HEK293T (cell line): ENCODE results near the gene RUNDC3A.

Source experiments
- ARNT ChIP-seq: fragments of 450-650 bp; IDR thresholded peaks from 2 replicates; pipeline ENCODE4 v1.6.1; 2017; ENCODE audit warnings: mild to moderate bottlenecking
- BHLHE40 ChIP-seq: fragments of 450-650 bp; IDR thresholded peaks from 2 replicates; pipeline ENCODE4 v1.6.1; 2016; ENCODE audit warnings: mild to moderate bottlenecking, moderate library complexity, borderline replicate concordance
- CTBP1 ChIP-seq: fragments of 450-650 bp; IDR thresholded peaks from 2 replicates; pipeline ENCODE4 v1.6.1; 2016; ENCODE audit warnings: borderline replicate concordance
- ELF4 ChIP-seq: fragments of 450-650 bp; IDR thresholded peaks from 2 replicates; pipeline ENCODE4 v1.6.1; 2017; ENCODE audit warnings: antibody characterized with exemption
- FOXM1 ChIP-seq: fragments of 450-650 bp; IDR thresholded peaks from 2 replicates; pipeline ENCODE4 v1.6.1; 2017; ENCODE audit warnings: mild to moderate bottlenecking, borderline replicate concordance
- L3MBTL2 ChIP-seq: fragments of 450-650 bp; conservative IDR thresholded peaks from 2 replicates; pipeline ENCODE4 v1.6.1; 2016; ENCODE audit warnings: mild to moderate bottlenecking
- NFRKB ChIP-seq: fragments of 450-650 bp; IDR thresholded peaks from 2 replicates; pipeline ENCODE4 v1.6.1; 2016; ENCODE audit warnings: mild to moderate bottlenecking, moderate library complexity
- SUZ12 ChIP-seq: fragments of 450-650 bp; IDR thresholded peaks from 2 replicates; pipeline ENCODE4 v1.6.1; 2016; ENCODE audit warnings: mild to moderate bottlenecking
- TARDBP ChIP-seq: fragments of 450-650 bp; IDR thresholded peaks from 2 replicates; pipeline ENCODE4 v1.6.1; 2016

DNA sequence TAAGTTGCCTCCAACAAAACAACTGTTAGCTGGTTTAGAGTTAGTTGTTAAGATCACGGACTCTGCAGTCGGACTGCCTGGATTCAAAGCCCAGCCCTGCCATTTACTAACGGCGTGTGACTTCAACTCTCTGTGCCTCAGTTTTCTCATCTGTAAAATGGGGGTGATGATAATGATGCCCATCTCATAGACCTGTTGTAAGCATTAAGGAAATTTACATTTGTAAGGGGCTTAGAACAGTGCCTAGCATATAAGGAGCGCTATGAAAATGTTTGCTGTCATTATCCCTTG is 41.3 kb upstream of the RUNDC3A start:
- TF ChIP-seq FOXM1 (no peak), TARDBP (no peak), L3MBTL2 (no peak), CTBP1 (no peak), BHLHE40 (no peak), SUZ12 (no peak), ARNT (no peak), ELF4 (no peak), NFRKB (no peak)
